SK-N-SH (cell line): ENCODE measurements around the gene NAV2. TPM values are rescaled to one million over a fixed set of nuclear protein-coding genes. Genes with fewer than 3 reads are reported as not detected.
A peak's percentile ranks its signal among the peaks of the same experiment; 100 is the strongest.

Experiments
- CTCF ChIA-PET: fragments of 300-600, 350-600 bp; formaldehyde crosslinking; extraction: SDS; loops from one replicate; lab custom pipeline; 2021; lab: Yijun Ruan, JAX
- POLR2A ChIA-PET: fragments of 350-600 bp; sonication (Branson Sonifier 250); formaldehyde crosslinking; extraction: SDS; loops from one replicate; lab custom pipeline; 2020; ENCODE audit warnings: antibody characterized with exemption, inconsistent platforms; lab: Yijun Ruan, JAX
- DNase-seq: peaks from one replicate; pipeline ENCODE4 v3.0.0; 2012
- H2AFZ ChIP-seq: fragments of 200-600 bp; sonication (generic); 2 replicates; pipeline ENCODE4 v1.8.1; 2016; ENCODE audit warnings: antibody characterized with exemption, mild to moderate bottlenecking, low read depth
- H3F3A ChIP-seq: fragments of 200-600 bp; sonication (generic); replicated peaks from 2 replicates; pipeline ENCODE3; 2016; ENCODE audit warnings: antibody characterized with exemption, mild to moderate bottlenecking; ENCODE audit not compliant: insufficient read depth
- H3K27ac ChIP-seq, 2 experiments: fragments of 200-500 bp in 1 of 2; fragments of 200-600 bp in 1 of 2; sonication (Bioruptor generic) in 1 of 2; sonication (generic), shearing (Covaris generic) in 1 of 2; 2 replicates each; pipeline versions ENCODE4 v1.5.1 to v1.6.1; 2014 to 2016; ENCODE audit warnings: low read depth in 2 of 2, inconsistent platforms in 1 of 2, low read length in 1 of 2, mild to moderate bottlenecking in 1 of 2, mixed read lengths in 1 of 2
- H3K27me3 ChIP-seq: fragments of 200-600 bp; sonication (generic), shearing (Covaris generic); 2 replicates; pipeline ENCODE4 v1.6.1; 2016; ENCODE audit warnings: mixed run types; ENCODE audit not compliant: insufficient read depth
- H3K36me3 ChIP-seq, 2 experiments: fragments of 200-500 bp in 1 of 2; fragments of 200-600 bp in 1 of 2; sonication (Bioruptor generic) in 1 of 2; sonication (generic) in 1 of 2; replicated peaks in 1 of 2; 2 replicates each; pipeline versions ENCODE3 to v1.5.1; 2014 to 2016; ENCODE audit warnings: low read length in 1 of 2, mild to moderate bottlenecking in 1 of 2; ENCODE audit not compliant: insufficient read depth in 2 of 2, control insufficient read depth in 1 of 2
- H3K4me1 ChIP-seq, 2 experiments: fragments of 200-500 bp in 1 of 2; fragments of 200-600 bp in 1 of 2; sonication (Bioruptor generic) in 1 of 2; sonication (generic), shearing (Covaris generic) in 1 of 2; 2 replicates each; pipeline versions ENCODE4 v1.5.1 to v1.6.1; 2014 to 2016; ENCODE audit warnings: low read depth in 1 of 2, low read length in 1 of 2, mixed run types in 1 of 2; ENCODE audit not compliant: insufficient read depth in 2 of 2, control insufficient read depth in 1 of 2
- H3K4me2 ChIP-seq: fragments of 200-600 bp; sonication (generic), shearing (Covaris generic); 2 replicates; pipeline ENCODE4 v1.6.1; 2017; ENCODE audit warnings: mixed run types
- H3K4me3 ChIP-seq, 2 experiments: fragments of 200-500 bp in 1 of 2; fragments of 200-600 bp in 1 of 2; sonication (Bioruptor generic) in 1 of 2; sonication (generic), shearing (Covaris generic) in 1 of 2; 2 replicates each; pipeline versions ENCODE4 v1.5.1 to v1.8.1; 2014 to 2016; ENCODE audit warnings: low read depth in 2 of 2, inconsistent platforms in 1 of 2, low read length in 1 of 2, mild to moderate bottlenecking in 1 of 2, mixed read lengths in 1 of 2, moderate library complexity in 1 of 2
- H3K79me2 ChIP-seq: fragments of 200-600 bp; sonication (generic); 2 replicates; pipeline ENCODE4 v1.8.1; 2017; ENCODE audit warnings: mild to moderate bottlenecking; ENCODE audit not compliant: insufficient read depth
- H3K9ac ChIP-seq: fragments of 200-600 bp; sonication (generic); 2 replicates; pipeline ENCODE4 v1.6.1; 2017; ENCODE audit warnings: mixed run types
- H3K9me2 ChIP-seq: fragments of 200-600 bp; sonication (generic); 2 replicates; pipeline ENCODE4 v1.6.1; 2017; ENCODE audit warnings: mixed run types
- H3K9me3 ChIP-seq: fragments of 200-600 bp; sonication (generic); 2 replicates; pipeline ENCODE4 v1.6.1; 2017; ENCODE audit warnings: mixed run types, mild to moderate bottlenecking, moderate library complexity
- H4K20me1 ChIP-seq: fragments of 200-600 bp; sonication (generic); 2 replicates; pipeline ENCODE4 v1.6.1; 2017; ENCODE audit warnings: mild to moderate bottlenecking, mixed run types; ENCODE audit not compliant: insufficient read depth
- FOSL2 ChIP-seq: IDR thresholded peaks from 2 replicates; pipeline ENCODE4 v1.4.0; 2012; ENCODE audit warnings: low read depth, mild to moderate bottlenecking, moderate library complexity, borderline replicate concordance
- GABPA ChIP-seq: IDR thresholded peaks from 2 replicates; pipeline ENCODE4 v1.4.0; 2012; ENCODE audit warnings: low read depth, mild to moderate bottlenecking
- MAX ChIP-seq: IDR thresholded peaks from 2 replicates; pipeline ENCODE4 v1.4.0; 2012; ENCODE audit warnings: low read depth
- MEF2A ChIP-seq: IDR thresholded peaks from 2 replicates; pipeline ENCODE4 v1.4.0; 2012; ENCODE audit warnings: low read depth, borderline replicate concordance
- MXI1 ChIP-seq: IDR thresholded peaks from 2 replicates; pipeline ENCODE4 v1.6.1; 2012; ENCODE audit warnings: mild to moderate bottlenecking, low read depth, low read length, improper control_type of control experiment
- NFIC ChIP-seq: IDR thresholded peaks from 2 replicates; pipeline ENCODE4 v1.4.0; 2012; ENCODE audit warnings: borderline replicate concordance
- POLR2AphosphoS5 ChIP-seq: IDR thresholded peaks from 2 replicates; pipeline ENCODE4 v1.6.1; 2012; ENCODE audit warnings: low read depth, low read length
- RXRA ChIP-seq: IDR thresholded peaks from 2 replicates; pipeline ENCODE4 v1.4.0; 2012; ENCODE audit warnings: low read depth, mild to moderate bottlenecking, borderline replicate concordance
- SIN3A ChIP-seq: IDR thresholded peaks from 2 replicates; pipeline ENCODE4 v1.6.1; 2012; ENCODE audit warnings: low read depth, mild to moderate bottlenecking, low read length, moderate library complexity, borderline replicate concordance
- SMC3 ChIP-seq: IDR thresholded peaks from 2 replicates; pipeline ENCODE4 v1.6.1; 2012; ENCODE audit warnings: low read depth, low read length, improper control_type of control experiment
- TAF1 ChIP-seq: IDR thresholded peaks from 2 replicates; pipeline ENCODE4 v1.6.1; 2012; ENCODE audit warnings: low read depth, mild to moderate bottlenecking, low read length, moderate library complexity, borderline replicate concordance
- TCF12 ChIP-seq: IDR thresholded peaks from 2 replicates; pipeline ENCODE4 v1.4.0; 2012
- USF1 ChIP-seq: IDR thresholded peaks from 2 replicates; pipeline ENCODE4 v1.4.0; 2012; ENCODE audit warnings: low read depth, borderline replicate concordance
- USF2 ChIP-seq: fragments of 150-350 bp; IDR thresholded peaks from 2 replicates; pipeline ENCODE4 v1.6.1; 2017; ENCODE audit warnings: antibody characterized with exemption, low read length, low read depth, borderline replicate concordance
- YY1 ChIP-seq: IDR thresholded peaks from 2 replicates; pipeline ENCODE4 v1.4.0; 2012; ENCODE audit warnings: low read depth, mild to moderate bottlenecking
- ZBTB33 ChIP-seq: IDR thresholded peaks from 2 replicates; pipeline ENCODE4 v1.4.0; 2012; ENCODE audit warnings: low read depth, borderline replicate concordance
- WGBS: methylation state at CpG from one replicate; pipeline ENCODE4 v1.1.6; 2017; ENCODE audit warnings: low lambda C conversion rate; 5-methylcytosine and 5-hydroxymethylcytosine counted together
- polyA plus RNA-seq, 3 experiments: library from polyadenylated mRNA; depleted of rRNA; stranded (reverse); fragments of >200 nt; gene quantifications; 2 replicates each; pipeline ENCODE4 v1.2.3, GENCODE V29; 2012

NAV2 gene
- polyA plus RNA-seq, 1 of the 3 experiments (the other 2 are of a cell fraction), result 26.2 TPM

- no peak for TF ChIP-seq POLR2AphosphoS5
- no peak for TF ChIP-seq MAX
- TF ChIP-seq SIN3A, result no peak
- no peak for TF ChIP-seq TAF1
- TF ChIP-seq FOSL2, result no peak
- TF ChIP-seq RXRA, result no peak
- TF ChIP-seq USF2, result no peak
- no peak for TF ChIP-seq NFIC
- TF ChIP-seq MEF2A, result no peak
- TF ChIP-seq YY1, result no peak
- TF ChIP-seq TCF12, result no peak
- no peak for TF ChIP-seq MXI1
- no peak for TF ChIP-seq USF1
- TF ChIP-seq, all 33 proteins: peak for 0
Observed at GRCh38 chr11:19966927-19967326, 254.3 kb downstream of the NAV2 start (continued).

GRCh38 chr11:19967787-19968186 is 255.2 kb downstream of the NAV2 start:
- no peaks in the 10 kb centered on the region for H3K9me2 ChIP-seq
- H3K27ac ChIP-seq, result peak overlapping the region in 1 of 2 experiments; percentile 28; a peak in 1 of 4 replicates
- DNase-seq, result no peak
- ChIA-PET POLR2A (no interaction called here), CTCF (no interaction called here)
- H2AFZ ChIP-seq, result no peak overlapping the region
- H3K9me3 ChIP-seq, result no peaks in the 10 kb centered on the region
- H3K79me2 ChIP-seq, result peaks cover 100% of the 10 kb centered on the region
- TF ChIP-seq SMC3, result no peak
- no peak for TF ChIP-seq ZBTB33
- TF ChIP-seq GABPA, result no peak
- no peak for TF ChIP-seq MEF2A
- 68% methylated on average over 2 of the region's 2 CpGs for WGBS
- peaks cover 24% of the 10 kb centered on the region for H3F3A ChIP-seq
- H3K27me3 ChIP-seq, result no peaks in the 10 kb centered on the region
- H3K9ac ChIP-seq, result no peak overlapping the region
- H3K36me3 ChIP-seq, result peaks cover 66 to 71% of the 10 kb centered on the region in 2 experiments
- H3K4me2 ChIP-seq, result no peak overlapping the region
- no peak overlapping the region for H3K4me3 ChIP-seq
- peaks cover 49% of the 10 kb centered on the region for H4K20me1 ChIP-seq
- peaks cover 0 to 8% of the 10 kb centered on the region in 2 experiments; a peak in 1 of 4 replicates for H3K4me1 ChIP-seq
